HG03354 (cell line): ENCODE results near the gene SPACA6.
"Not testable (repeated sequence)": the region's sequence is repeated elsewhere in the genome, so short reads cannot be mapped to it uniquely, and the experiment has no call there.

Experiments
- ATAC-seq: cut with Tn5 transposase; IDR thresholded peaks from one replicate; pipeline ENCODE4 v1.9.1; 2021; ENCODE audit warnings: mild to moderate bottlenecking; ENCODE audit not compliant: unreplicated experiment, poor library complexity, severe bottlenecking

The SPACA6 gene

DNA sequence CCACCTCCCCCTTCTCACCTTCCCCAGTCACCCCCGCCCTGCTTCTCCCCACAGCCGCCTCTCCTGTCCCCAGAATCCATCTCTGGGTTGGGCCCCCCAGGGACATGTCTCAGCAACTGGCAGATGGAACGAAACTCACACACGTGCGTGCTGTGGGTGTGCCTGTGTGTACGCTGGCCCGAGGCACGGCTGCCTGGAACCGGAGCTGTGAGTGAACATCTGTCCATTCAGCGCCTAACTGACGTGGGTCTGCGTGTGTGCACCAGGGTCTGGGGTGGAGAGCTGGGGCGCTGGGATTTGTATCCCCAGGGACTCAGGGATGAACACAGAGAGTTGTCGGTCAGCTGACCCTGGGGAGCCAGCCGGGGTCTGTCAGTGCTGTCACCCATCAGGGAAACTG lies 31.4 kb downstream of the SPACA6 start:
- ATAC-seq = no peak

DNA sequence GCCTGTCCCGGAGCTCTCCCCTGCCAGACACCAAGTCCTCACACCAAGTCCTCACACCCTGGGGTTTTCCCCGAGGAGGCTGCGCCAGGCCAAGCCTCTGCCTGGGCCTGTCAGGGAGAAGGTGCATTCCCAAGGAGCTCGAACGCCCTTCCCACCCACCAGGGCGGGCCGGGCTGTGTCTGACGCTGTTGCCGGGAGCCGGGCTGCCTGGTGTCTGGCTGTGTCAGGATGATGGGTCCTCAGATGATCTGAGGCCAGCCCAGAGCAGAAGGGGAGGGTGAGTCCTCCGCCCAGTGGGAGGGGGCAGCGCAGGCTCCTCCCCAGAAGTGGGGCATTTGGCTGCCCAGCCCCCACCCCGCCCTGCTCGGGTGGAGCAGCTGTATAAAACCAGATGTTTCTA lies 32.9 kb downstream of the SPACA6 start:
- no peak for ATAC-seq

DNA sequence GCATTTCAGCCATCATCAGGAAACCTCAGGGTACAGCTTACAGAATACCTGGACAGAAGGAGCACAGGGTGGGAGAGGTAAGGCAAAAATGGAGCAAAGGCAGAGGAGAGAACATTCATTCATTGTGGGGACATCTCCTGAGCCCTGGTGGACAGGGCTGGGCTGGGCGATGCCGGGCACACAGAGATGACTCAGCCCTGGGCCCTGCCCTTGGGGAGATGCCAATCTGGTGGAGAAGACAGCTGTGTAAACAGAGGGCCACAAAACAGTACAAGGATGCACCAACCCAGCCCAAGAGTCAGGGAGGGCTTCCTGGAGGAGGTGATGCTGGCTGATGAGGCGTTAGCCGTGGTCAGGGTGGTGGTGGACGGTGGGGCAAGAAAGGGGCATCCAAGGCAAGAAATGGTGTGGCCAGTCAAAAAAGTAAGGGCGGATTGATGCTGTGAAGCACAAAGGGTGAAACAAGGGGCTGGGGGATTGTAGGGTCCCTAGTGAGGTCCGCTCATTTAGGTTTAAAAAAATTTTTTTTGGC lies 34.3 kb downstream of the SPACA6 start:
- ATAC-seq = no peak

DNA sequence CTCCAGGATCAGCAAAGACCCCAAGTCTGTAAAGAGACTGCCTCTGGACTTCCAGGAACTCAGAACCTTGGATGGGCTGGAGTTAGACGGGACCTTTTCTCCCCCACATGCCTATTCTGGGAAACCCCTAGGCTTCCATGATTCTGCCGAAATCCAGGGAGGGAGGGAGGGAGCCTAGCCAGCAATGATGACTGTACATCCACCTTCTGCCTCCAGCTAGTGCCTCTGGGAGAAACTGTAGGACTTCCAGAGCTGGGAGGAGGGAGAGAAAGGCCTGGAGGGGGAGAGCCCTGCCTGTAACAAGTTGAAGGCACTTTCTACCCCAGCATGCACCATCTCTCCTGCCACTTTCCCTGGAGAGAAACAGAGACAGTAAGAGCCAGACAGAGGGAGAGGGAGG lies 36.7 kb downstream of the SPACA6 start:
- ATAC-seq = no peak

DNA sequence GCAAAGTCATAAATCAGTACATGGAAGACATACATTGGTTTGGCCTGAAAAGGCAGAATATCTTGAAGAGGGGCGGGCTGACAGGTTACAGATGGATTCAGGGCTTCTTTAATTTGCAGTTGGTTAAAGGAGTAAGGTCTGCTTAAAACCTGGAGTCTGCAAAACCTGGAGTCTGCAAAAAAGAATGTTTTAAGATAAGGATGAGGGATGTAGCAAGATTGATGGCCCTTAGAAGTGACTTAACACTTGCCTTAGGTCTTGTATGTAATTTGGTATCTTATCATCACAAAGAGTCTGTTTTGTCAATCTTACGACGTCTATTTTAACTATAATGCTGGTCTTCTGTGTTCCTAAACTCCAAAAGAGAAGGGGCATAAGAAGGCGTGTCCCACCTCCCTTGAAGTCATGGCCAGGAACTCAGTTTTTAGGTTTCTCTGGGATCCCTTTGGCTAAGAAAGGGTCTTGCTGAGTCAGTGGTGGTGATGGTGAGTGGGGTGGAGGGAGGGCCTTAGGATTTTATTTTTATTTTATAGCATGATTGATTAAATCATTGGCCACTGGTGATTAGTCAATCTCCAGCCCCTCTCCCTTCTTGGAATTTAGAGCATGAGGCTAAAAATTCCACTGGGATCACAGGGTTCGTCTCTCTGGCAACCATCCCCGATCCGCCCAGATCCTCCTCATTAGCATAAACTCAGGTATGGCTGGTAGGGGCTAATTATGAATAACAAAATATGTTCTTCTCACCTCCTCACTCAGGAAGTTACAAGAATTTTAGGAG lies 40.8 kb downstream of the SPACA6 start:
- ATAC-seq = no peak

DNA sequence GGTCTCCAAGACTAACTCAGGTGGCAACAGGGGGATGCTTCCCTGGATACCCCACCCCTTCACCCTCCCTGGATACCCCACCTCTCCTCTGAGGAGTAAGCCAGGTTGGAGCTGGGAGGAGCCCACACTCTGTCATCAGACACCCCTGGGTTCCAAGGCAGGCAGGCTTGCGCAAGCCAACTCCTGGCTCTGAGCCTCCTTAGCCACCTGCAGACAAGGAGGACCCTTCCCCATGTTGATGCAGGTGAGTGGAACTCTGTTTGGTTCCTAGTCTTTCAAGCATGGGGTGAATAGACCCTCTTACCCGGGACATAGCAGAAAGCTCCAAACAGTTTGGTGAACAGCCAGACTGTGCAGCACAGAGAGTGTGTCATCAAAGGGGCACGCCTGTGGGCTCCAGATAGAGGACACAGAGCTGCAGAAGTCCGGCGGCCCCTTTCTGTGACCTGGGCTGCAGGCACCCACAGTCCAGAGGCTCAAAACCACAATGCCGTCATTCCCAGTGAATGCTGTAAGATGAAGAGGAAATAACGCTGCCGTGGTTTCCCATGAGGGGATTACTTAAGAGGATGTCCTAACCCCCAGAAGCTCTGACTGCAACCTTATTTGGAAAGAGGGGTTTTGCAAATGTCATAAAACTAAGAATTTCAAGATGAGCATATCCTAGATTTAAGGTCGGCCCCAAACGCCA lies 42.8 kb downstream of the SPACA6 start:
- no peak for ATAC-seq

DNA sequence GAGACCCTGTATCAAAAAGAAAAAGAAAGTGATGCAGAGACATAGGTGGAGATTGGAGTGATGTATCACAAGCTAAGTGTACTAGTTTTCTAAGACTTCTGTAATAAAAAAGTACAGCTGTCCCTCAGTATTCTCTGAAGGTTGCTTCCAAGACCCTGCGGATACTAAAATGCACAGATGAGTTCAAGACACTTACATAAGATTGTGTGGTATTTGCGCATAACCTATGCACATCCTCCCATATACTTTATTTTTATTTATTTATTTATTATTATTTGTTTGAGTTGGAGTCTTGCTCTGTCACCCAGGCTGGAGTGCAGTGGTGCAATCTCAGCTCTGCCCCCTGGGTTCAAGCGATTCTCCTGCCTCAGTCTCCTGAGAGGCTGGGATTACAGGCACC lies 44.3 kb downstream of the SPACA6 start:
- no peak for ATAC-seq

DNA sequence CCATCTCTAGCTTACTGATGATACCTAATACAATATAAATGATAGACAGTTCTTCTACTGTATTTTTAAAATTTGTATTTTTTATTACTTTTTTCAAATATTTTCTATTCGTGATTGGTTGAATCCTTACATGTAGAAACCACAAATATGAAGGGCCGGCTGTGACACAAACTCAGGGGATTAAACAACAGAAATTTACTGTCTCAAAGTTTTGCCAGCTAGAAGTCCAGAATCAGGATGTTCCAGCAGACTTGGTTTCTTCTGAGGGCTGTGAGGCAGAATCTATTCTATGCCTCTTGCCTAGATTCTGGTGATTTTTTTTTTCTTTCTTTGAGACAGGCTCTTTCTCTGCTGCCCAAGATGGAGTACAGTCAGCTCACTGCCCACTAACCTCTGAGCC lies 44.8 kb downstream of the SPACA6 start:
- ATAC-seq = no peak

DNA sequence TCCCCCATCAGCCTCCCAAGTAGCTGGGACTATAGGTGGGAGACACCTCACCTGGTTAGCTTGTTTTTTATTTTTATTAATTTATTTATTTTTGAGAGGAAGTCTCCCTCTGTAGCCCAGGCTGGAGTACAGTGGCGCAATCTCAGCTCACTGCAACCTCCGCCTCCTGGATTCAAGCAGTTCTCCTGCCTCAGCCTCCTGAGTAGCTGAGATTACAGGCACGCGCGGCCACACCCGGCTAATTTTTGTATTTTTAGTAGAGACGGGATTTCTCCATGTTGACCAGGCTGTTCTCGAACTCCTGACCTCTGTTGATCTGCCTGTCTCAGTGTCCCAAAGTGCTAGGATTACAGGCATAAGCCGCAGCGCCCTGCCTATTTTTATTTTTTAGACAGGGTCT lies 45.4 kb downstream of the SPACA6 start:
- not testable (repeated sequence) for ATAC-seq

DNA sequence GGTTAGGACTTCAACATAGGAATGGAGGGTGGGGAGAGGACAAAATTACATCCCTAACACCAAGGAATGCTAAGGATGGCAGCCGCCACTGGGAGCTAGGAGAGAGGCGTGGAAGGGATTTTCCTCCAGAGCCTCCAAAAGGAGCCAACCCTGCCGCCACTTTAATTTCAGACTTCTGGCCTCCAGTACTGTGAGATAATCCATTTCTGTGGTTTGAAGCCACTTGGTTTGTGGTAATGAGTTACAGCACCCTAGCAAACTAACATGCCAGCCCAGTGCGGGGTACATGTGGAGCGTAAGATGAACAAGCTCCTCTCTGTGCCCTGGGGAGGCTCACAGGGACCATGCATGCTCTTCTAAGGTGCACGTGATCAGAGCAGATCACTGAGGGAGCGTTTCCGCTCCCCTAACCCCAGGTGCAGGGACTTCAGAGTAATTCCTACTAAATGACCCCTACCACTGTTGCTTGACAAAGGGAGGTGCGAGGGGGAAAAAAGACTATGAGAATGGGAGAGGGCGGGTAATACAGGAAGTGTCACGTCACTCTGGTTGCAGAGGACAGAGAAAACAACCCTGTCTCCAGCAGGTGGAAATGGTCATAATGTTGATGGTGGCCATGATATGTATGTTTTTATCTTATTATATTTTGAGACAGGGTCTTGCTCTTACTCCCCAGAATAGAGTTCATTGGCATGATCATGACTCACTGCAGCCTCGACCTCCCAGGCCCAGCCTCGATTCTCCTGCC lies 46.5 kb downstream of the SPACA6 start:
- no peak for ATAC-seq

DNA sequence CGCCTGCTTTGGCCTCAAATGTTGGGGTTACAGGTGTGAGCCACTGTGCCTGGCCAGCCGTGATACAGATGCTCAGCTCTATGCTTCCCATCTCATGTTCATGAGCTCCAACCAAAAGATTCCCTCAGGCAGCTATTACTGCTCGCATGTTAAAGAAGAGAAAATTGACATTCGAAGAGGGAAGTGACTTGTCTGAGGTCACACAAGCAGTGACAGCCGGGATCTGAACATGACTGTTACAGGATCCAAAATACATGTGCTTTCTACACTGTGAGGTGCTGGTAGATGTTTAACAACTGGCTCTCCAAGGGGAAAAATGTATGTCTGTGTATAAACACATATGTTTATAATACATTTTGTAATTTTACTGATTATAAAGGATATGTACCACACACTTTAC lies 47.2 kb downstream of the SPACA6 start:
- no peak for ATAC-seq

DNA sequence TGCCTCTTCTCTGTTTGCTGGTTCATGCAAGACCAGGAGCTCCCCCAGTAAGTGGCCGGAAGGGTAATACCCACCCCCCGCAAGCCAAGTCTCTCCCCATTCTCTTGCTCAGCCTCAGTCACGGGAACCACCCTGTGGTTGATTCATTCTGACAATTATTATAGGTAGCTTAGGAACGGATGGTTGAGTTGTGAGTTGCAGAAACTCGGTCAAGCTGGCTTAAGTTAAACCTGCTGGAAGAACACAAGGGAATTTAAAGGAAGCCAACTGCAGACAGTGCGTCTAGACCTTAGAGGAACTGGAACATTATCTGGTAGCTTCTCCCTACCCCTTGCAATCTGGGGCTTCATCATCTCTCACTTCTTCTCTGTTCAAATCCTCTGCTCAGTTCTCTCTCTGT lies 49.7 kb downstream of the SPACA6 start:
- ATAC-seq = no peak

DNA sequence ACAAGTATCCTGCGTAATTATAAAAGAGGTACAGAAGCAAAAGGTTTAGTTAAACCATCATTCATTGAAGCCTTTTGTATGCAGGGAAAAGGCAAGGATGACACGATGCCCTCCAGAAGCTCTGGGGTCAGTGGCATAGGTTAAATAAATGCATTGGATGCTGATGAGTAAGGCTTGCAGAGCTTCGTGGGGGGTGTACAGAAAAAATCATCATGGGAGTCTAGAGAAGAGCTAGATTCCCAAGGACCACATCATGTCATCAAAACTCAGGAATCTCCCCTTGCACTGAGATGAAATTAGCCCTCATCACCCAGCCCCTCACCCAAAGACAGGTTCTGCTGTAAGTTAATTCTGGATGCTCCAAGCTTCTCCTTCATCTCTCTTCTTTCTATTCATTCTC lies 50.3 kb downstream of the SPACA6 start:
- ATAC-seq = no peak

DNA sequence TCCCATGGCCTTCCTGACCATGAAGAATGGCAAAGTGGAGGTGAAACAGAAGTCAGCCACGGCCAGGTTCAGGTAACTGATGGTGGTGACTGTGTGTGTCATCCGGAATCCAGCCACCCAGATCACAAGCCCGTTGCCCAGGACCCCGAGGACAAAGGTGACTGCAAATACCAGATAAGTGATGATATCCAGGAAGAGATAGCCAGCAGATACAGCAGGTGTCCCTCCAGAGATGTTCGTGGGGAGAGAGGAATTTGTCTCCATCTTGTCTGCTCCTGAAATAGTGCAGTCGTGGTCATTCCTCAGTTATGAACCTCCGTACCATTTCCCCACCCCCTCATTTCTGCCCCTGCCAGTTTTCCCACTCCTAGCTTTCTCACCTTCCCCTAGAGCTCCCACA lies 53.6 kb downstream of the SPACA6 start:
- no peak for ATAC-seq

DNA sequence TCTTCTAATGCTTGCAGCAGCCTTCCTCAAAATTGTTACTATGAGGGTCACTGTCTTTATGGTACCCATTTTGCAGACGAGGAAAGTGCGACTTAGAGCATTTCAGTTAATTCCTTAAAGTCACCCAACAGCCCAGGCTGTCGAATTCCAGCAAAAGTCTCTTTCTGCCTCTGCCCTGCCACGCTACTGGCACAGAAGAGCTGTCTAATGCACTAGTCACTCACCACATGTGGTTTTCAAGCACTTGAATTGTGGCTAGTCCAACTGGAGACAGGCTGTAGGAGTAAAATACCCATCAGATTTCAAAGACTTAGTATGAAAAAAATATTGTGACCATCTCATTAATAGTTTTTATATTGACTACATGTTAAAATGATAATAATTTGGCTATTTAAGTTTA lies 56.8 kb downstream of the SPACA6 start:
- ATAC-seq = no peak

DNA sequence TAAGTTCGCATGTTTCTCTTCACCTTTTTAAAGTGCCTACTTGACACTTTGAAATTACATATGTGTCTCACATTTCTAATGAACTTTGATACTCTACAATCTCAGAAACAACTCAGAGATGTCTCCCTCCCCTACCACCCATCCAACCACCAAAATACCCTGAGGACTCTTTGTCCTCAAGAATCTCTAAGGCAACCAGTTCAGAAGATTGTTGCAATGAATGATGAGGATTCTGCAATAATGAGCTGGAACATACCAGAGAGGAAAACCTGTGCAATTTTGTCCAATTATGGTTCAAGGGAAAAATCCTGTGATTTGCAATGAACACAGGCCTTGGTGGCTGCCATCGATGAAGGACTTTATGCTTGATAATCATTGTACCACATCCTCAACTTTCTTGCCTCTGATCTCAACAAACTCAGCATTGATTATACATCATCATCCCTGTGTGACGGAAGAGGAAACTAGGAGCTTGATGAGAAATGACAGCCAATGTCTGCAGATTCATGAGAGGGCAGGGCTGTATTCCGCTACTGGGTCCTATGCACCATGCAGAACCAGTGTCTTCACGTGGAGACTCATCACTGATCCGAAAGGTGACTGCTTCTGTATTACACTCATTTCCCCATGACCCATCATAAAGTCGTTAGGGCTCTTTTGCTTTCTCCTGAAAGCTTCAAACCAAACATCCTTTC lies 57.4 kb downstream of the SPACA6 start:
- ATAC-seq = no peak

DNA sequence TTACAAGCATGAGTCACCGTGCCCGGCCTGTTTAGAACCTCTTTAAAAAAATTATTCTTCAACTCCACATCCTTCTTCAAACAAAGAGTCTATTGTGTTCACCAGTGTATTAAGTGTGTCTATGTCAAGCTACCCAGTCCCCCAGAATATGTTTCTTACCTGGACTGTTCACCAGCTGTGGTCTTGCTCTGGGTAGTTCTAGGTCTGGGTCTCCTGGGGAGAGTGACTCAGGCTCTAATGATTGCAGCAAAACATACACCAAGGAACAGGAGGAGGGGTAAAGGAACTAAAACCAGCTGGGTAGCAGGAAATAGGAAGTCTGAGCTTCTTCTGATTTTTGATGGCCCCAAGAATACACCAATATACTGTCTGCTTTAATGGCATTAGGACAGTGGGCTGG lies 58.5 kb downstream of the SPACA6 start, which contains the start of gene FPR1:
Gene FPR1, minus strand, starts transcription at position 224 of the 400 bp plus-strand sequence. CDS start 4,884 bp downstream, outside the sequence.
- ATAC-seq = no peak

DNA sequence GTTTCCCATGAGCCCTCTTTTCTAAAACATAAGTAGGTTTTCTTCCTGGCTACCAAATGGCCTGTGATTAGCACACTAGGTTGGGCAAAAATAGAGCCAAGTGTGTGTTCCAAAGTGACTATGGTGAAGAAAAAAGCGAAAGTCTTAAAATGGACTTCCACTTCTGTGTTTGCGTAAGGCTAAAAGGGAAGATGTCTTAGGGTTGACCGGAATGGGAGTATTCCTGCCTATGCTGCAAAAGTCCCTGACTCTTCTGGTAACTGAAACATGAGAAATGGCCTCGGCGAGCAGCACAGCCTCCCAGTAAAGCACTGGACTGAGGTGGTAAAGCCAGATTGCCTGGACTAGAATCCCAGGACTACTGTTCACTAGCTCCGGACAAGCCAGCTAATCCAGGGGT lies 61.0 kb downstream of the SPACA6 start:
- no peak for ATAC-seq

DNA sequence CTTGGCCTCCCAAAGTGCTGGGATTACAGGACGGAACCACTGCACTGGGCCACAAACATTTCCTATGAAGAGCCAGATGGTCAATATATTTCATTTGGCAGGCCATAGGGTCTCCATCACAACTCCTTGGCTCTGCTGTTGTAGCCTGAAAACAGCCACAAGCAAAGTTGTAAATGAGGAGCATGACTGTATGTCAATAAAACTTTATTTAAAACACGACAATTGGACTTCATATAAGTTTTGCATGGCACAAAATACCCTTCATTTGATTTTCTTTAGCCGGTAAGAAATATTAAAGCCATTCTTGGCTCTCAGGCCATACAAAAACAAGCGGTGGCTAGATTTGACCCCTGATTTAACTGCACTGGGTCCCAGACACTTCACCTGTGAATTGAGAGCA lies 61.6 kb downstream of the SPACA6 start:
- ATAC-seq = no peak
